ENCODE data around the gene CRYBA1.
"Not testable (repeated sequence)": the region's sequence is repeated elsewhere in the genome, so short reads cannot be mapped to it uniquely, and the experiment has no call there.

The CRYBA1 gene

GRCh38 chr17:29238133-29238850 is 8.4 kb upstream of the CRYBA1 start:
- no peak for DNase-seq (ENCODE audit: low read depth)

DNA sequence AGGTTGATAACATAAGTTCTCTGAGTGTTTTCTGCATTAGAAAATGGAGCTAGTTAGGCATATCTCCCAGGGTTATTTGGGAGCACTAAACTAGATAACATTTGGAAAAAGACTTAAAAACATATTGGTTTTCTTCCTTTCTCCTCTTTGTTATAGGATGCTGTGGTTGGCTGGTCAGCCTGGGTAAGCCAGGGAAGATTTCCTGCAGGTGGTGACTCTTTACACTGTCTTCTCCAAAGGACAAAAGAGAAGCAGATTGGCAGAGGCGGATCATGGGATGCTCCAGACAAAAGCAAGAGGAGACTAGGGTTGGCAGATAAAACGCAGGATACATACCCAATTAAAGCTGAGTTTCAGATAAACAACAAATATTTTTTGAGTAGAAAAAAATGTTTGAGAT is 6.2 kb upstream of the CRYBA1 start:
- DNase-seq (ENCODE audit: low read depth): no peak

DNA sequence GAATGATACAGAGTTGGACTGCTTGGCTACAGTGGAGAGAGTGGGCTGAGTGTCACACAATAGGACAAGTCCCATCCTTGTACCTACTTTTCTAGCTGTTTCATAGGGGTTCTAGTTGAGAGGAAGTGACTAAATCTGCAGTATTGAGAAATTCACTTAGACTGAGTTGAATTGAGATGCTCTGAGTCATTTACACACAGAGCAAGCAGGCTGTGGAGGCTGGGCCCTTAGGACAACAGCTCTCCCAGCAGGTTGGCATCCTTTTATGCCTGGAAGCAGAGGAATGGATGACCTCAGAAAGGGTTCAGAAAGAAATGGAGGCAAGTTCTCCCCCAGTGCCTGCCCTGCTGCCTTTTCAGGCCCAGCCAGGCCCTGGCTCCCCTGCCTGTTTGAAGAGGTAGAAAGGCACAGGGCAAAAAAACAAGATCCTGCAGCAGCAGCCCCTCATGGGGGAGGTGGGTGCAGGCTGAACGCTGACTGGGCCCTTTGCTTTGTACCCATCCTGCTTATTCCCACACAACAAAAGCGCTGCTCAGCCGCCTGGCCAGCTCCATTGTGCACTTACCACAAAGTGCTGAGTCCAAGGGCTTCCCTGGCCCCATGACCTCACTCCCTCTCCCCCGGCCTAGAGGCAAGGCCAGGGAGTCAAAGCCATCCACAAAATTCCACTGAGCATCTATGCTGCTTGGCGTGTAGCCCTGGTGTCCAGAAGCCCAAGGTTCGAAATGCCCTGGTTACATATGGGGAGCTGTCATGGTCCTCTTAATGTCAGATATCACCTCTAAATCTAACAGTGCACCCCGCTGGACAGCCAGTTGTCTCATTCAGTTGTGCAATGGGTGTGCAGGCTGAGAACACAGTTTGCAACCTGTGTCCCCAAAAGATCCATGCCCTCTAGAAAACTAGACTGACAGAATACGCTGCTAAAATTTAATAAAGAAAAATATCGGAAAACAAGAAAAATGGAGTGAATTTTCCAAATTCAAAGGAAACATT is 5.4 kb upstream of the CRYBA1 start:
- DNase-seq (ENCODE audit: low read depth): no peak

DNA sequence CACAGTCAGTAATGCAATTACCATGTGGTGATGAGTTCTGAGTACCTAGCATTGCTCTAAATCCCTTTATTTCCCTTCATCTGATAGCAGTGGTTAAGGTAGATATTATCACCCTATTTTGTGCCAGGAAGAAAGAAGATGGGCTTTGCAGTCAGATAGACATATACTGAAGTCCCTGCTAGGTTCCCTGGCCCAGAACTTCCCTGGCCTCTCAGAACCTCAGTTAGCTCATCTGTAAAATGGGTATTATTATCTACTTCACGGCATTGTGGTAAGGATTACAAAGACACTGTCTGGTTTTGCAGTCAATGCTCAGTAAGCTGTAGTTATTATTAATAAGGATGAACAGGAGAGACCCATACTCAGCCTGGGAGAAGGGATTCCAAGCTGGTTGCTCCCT is 4.6 kb upstream of the CRYBA1 start:
- DNase-seq (ENCODE audit: low read depth): no peak

- DNase-seq (ENCODE audit: low read depth): no peak
Measured at GRCh38 chr17:29242790-29243189, 3.9 kb upstream of the CRYBA1 start.

DNA sequence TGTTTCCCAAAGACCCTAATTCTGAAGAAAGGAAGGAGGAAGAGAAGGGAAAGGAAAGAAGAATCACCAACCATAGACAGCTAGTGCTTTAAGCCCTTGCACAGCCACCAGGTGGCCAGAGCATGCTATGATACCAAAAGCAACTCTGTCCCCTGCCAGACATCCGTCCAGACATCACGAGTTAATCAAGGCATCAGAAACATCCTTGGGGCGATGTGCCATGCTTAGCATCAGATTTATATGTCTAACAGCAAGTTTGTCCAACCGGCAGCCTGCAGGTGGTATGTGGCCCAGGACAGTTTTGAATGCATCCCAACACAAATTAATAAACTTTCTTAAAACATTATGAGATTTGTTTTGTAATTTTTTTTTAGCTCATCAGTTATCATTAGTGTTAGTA is 2.9 kb upstream of the CRYBA1 start:
- no peak for DNase-seq (ENCODE audit: low read depth)

- DNase-seq (ENCODE audit: low read depth): no peak
Measured at GRCh38 chr17:29245401-29245800, 1.3 kb upstream of the CRYBA1 start.

DNA sequence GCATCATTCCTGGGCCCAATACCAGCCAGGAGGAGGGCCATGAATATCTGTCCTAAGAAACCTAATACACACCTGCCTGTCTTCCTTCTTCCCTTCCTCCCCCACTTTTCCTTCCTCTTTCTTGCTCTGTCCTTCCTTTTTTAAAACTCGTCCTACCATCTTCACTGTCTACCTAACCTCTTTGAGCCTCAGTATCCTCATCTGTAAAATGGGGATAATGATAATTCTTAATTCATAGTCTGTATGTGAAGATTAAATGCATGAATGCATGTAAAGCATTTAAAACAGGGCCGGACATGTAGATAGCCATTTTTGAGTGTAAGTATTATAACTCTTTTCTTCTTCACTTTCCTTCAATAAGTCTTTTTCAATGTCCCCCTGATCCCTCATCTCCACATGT is 560 bp downstream of the CRYBA1 start:
- no peak for DNase-seq (ENCODE audit: low read depth)

DNA sequence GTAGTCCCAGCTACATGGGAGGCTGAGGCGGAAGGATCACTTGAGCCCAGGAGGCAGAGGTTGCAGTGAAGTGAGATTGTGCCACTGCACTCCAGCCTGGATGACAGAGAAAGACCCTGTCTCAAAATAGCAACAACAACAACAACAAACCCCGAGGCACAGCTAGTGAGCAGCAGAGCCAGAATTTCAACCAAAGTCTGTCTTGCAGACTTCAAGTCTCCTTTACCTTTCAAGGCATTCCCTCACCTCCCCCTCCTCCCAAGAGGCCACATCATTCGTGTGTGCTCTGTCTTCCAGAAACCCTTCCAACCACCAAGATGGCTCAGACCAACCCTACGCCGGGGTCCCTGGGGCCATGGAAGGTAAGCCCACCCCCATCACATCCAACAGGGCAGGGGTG is 2.2 kb downstream of the CRYBA1 start:
- DNase-seq (ENCODE audit: low read depth): no peak

DNA sequence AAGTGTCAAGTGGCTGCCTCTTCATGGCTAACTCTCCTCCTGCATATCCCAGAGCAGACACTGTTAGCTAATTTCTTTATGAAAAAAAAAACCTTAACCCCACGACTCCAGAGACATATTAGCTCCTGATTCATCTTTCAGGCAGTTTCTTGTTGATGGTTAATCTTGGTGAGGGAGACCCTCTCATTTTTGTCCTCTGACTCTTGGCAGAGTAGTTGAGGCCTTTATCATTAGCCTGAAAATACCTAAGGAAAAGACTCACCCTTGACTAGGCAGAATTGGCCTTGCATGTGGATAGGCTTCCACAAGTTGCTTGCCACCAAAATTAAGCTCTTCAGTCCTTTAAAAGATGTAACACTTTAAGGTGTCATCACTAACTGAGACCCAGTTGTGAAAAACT is 4.0 kb downstream of the CRYBA1 start:
- DNase-seq (ENCODE audit: low read depth): no peak

DNA sequence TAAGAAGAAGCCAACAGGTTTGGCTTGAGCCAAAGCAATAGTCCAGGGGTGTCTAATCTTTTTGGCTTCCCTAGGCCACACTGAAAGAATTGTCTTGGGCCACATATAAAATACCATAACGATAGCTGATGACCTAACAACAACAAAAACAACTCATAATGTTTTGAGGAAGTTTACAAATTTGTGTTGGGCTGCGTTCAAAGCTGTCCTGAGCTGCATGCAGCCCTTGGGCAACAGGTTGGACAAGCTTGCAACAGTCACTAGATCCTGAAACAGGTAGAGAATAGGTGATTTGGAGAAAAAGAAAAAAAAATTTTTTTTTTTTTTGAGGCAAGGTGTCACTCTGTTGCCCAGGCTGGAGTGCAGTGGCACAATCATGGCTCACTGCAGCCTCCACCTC is 4.5 kb downstream of the CRYBA1 start:
- no peak for DNase-seq (ENCODE audit: low read depth)

- DNase-seq (ENCODE audit: low read depth): no peak
Measured at GRCh38 chr17:29252101-29252791, 5.6 kb downstream of the CRYBA1 start.

DNA sequence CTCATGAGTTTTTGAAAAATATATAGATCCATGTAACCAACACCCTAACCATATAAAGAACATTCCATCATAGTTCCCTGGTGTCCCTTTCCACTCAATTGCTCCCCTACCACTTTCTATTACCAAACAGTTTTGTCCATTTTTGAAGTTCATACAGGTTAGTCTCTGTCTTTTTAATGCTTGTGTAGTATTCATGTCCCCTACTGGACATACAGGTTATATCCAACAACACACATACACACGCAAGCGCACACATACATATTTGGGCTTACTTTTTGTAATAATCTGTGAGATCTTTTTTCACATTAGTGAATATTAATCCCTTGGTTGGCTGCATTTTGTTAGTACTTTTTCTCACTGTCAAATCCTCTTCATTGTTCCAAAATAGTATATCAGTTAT is 6.4 kb downstream of the CRYBA1 start:
- no peak for DNase-seq (ENCODE audit: low read depth)

- DNase-seq (ENCODE audit: low read depth): no peak
Measured at GRCh38 chr17:29255926-29256522, 9.4 kb downstream of the CRYBA1 start.

DNA sequence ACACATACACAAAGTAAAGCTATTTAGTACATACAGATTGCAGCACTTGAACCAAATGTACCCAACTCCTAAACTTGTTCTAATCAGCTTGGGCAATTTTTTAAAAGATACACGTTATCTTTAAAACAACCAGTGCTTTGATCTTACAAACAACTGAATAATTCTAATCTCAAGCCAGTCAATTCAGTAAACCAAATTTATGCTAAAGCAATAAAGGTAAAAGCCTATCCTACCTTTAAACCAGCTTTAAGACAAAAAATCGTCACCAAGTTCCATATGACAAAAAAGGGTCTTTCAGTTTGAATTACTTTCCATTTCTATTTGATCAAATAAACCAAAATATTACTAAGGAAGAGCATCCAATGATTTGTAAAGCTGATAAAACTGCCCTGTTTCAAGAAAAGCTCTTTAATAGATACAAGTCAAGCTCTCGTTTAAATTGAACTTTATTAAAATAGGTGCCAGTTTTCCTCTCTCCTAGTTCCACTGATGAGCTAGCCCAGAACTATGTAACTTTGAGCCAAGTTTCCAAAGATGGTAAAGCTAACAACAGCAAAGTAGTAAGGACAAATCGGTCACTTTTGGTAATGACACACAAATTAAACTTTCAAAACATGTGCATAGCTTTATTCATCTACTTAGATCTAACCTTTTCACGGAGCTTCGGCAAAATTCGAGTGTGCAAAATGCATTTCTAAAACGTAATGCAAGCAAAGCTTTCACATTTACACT is 10.2 kb downstream of the CRYBA1 start:
- no peak for DNase-seq (ENCODE audit: low read depth)

DNA sequence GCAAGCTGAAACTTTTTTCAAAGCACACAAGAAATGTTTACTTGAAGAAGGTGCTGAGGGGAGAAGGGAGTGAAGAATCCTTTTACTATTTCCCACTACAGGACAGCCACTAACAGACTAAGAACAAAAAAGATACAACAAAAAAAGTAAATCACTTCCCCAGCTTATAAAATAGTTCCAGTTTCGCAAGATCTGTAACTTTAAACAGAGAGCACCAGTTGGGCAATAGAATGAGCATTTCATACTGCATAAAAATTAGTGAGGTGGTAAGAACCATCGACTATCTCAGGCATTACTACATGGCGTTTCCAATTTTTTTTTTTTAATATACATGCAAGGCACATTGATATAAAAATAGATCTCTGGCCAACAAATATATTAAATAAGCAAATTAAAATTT is 11.1 kb downstream of the CRYBA1 start:
- DNase-seq (ENCODE audit: low read depth): no peak

DNA sequence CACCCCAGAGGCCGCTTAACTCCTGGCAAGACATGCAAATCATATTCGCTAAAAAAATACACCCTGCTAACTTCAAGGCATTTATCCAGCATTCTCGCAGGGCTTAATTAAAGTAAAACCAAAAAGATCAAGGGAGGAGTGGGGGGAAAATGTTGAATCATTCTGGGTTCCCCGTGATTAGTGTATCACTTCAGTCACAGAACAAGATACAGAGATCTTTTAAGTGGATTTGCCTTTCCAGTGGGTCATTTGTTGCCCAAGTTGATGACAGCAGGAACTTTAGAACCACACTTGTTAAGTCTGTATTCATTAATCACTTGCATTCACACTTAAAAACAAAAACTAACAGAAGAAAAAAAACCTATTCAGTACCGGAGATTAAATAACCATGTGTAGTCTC is 17.3 kb downstream of the CRYBA1 start:
- no peak for DNase-seq (ENCODE audit: low read depth)

- not testable (repeated sequence) for DNase-seq (ENCODE audit: low read depth)
Measured at GRCh38 chr17:29271980-29272379, 25.3 kb downstream of the CRYBA1 start.

DNA sequence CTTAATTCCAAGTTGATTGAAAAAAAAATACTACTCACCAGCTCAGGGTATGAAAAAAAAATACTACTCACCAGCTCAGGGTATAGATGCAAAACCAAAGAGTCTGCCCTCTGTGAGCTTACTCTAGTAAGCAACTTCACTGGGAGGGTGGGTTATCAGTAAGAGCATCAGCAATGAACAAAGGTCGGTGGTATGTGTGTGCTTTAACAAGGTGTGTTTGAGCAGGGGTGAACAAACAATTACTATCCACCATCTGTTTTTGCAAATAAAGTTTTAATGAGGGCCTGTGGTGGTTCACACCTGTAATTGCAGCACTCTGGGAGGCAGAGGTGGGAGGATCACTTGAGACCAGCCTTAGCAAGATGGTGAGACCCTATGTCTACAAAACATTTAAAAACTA is 27.3 kb downstream of the CRYBA1 start:
- DNase-seq (ENCODE audit: low read depth): no peak

DNA sequence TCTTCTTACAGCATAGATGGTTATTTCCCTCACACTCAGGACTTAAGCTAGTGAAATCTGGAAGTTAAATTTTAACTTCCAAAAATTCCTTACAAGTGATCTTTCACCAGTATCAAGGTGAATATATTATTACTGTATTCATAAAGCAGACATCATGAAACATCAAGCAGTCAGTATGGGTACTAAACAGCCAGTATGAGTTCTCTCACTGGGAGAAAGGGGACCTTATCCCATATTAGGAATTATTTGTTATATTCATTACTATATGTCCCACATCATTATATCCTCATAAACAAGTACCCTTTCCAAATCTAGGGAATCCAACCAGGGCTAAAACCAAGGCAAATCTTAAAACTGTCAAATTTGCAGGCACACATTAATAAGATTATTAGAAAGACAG is 32.0 kb downstream of the CRYBA1 start:
- DNase-seq (ENCODE audit: low read depth): no peak

- no peak for DNase-seq (ENCODE audit: low read depth)
Measured at GRCh38 chr17:29279397-29280070, 32.9 kb downstream of the CRYBA1 start.

Measured in CMK (cell line).